Choroid plexus epithelial cell (primary cell): Measurements from ENCODE around the gene PIP5K1B.

Experiments
- DNase-seq: peaks from one replicate; pipeline ENCODE4 v3.0.0-alpha.2; 2010; ENCODE audit warnings: low read depth
- H3K4me3 ChIP-seq: 2 replicates; pipeline ENCODE4 v1.5.1; 2011; ENCODE audit warnings: low read depth, mild to moderate bottlenecking, control low read depth, low read length, moderate library complexity
- TF ChIP-seq, protein P1 (sequence below): conservative IDR thresholded peaks from 2 replicates; pipeline ENCODE4 v1.5.1; 2011; ENCODE audit warnings: low read depth, mild to moderate bottlenecking, control low read depth, inconsistent platforms, low read length, moderate library complexity

Gene PIP5K1B

GRCh38 chr9:68832101-68832500, 127.1 kb downstream of the PIP5K1B start:
- H3K4me3 ChIP-seq, result no peak overlapping the region
- DNase-seq, result no peak
- TF ChIP-seq, protein P1, sequence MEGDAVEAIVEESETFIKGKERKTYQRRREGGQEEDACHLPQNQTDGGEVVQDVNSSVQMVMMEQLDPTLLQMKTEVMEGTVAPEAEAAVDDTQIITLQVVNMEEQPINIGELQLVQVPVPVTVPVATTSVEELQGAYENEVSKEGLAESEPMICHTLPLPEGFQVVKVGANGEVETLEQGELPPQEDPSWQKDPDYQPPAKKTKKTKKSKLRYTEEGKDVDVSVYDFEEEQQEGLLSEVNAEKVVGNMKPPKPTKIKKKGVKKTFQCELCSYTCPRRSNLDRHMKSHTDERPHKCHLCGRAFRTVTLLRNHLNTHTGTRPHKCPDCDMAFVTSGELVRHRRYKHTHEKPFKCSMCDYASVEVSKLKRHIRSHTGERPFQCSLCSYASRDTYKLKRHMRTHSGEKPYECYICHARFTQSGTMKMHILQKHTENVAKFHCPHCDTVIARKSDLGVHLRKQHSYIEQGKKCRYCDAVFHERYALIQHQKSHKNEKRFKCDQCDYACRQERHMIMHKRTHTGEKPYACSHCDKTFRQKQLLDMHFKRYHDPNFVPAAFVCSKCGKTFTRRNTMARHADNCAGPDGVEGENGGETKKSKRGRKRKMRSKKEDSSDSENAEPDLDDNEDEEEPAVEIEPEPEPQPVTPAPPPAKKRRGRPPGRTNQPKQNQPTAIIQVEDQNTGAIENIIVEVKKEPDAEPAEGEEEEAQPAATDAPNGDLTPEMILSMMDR, result no peak

DNA sequence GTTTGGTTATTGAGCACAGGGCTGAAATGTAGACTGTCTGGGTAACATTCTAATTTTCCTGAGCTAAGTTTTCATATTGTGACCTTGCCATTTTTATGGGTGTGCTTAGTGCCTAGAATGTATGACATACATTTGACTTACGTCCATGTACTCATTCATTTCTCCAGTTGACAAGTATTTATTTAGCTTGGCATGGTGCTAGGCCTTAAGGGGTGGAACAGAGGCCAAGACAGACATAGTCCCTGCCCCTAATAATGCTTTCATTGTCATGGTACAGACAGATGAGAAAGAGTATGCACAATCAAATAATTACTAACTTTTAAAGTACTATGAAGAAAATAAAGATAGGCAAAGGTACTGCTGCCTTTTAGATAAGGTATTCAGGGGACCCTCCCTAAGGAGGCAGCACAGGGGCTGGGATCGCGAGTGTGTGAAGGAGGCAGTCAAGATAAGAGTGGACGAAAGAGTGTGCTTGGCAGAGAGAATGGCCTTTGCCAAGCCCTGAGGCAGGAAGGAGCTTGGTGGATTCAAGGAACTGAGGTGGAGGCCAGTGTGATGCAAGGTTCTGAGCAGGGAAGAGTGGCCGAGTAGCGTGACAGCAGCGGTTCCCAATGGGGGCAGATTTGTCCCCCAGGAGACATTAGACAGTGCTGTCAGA, 128.0 kb downstream of the PIP5K1B start:
- H3K4me3 ChIP-seq, result no peak overlapping the region
- TF ChIP-seq, protein P1, result no peak
- no peak for DNase-seq

GRCh38 chr9:68834931-68835520, 130.0 kb downstream of the PIP5K1B start:
- H3K4me3 ChIP-seq, result no peak overlapping the region
- TF ChIP-seq, protein P1, result no peak
- DNase-seq, result no peak

GRCh38 chr9:68836788-68837187, 131.7 kb downstream of the PIP5K1B start:
- TF ChIP-seq, protein P1, result no peak
- no peak for DNase-seq
- H3K4me3 ChIP-seq, result no peak overlapping the region

DNA sequence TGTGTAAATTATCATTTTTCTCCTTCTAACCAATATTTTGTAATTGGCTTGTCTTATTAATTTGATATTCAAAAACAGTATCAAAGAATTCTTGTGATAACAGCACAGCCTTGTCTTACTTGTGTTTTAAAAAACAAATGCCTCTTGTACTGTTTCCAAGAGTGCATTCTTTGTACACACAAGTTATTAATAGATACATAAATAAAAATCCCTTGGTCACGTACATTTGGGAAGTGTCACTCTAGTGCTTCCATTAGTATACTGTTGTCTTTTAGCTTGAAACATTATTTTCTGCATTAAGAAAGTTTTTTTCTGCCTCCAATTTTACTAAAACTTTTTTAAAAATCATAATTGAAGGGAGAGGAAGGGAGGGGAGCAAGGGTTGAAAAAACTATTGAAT, 133.2 kb downstream of the PIP5K1B start:
- no peak overlapping the region for H3K4me3 ChIP-seq
- DNase-seq, result no peak
- TF ChIP-seq, protein P1, result no peak

GRCh38 chr9:68841276-68842052, 136.4 kb downstream of the PIP5K1B start:
- DNase-seq, result no peak
- H3K4me3 ChIP-seq, result no peak overlapping the region
- TF ChIP-seq, protein P1, result no peak
